IMR-90 (cell line): ENCODE data around the gene DRAP1. TPM values are rescaled to one million over a fixed set of nuclear protein-coding genes. Genes with fewer than 3 reads are reported as not detected.

Experiments used
- ATAC-seq: fragments of 200-7000 bp; cut with Tn5 transposase; 2 replicates; pipeline ENCODE4 v1.9.1; 2020; ENCODE audit warnings: low read depth, mild to moderate bottlenecking, moderate library complexity
- BruUV-seq: library from RNA; stranded (reverse); fragments of 400-500 nt; replicated peaks from 2 replicates; lab custom pipeline; 2021; lab: Mats Ljungman, UMichigan
- CTCF ChIA-PET: fragments of 300-600 bp; formaldehyde crosslinking; extraction: SDS; loops from one replicate; lab custom pipeline; 2021; ENCODE audit warnings: antibody characterized with exemption; lab: Yijun Ruan, JAX
- POLR2A ChIA-PET: fragments of 300-600 bp; sonication (Branson Sonifier 250); formaldehyde crosslinking; loops from one replicate; lab custom pipeline; 2022; ENCODE audit warnings: antibody characterized with exemption; ENCODE audit not compliant: unreplicated experiment; lab: Charles Lee
- DNase-seq: peaks from one replicate; pipeline ENCODE4 v3.0.0; 2013
- H2AFZ ChIP-seq: replicated peaks from 2 replicates; pipeline ENCODE3; 2013; ENCODE audit warnings: low read length, mild to moderate bottlenecking; ENCODE audit not compliant: poor library complexity
- H2AK5ac ChIP-seq: 2 replicates; pipeline ENCODE4 v1.6.1; 2013; ENCODE audit warnings: low read depth, low read length, inconsistent platforms
- H2AK9ac ChIP-seq: replicated peaks from 2 replicates; pipeline ENCODE3; 2013; ENCODE audit warnings: mild to moderate bottlenecking, low read depth, low read length, moderate library complexity; ENCODE audit not compliant: poor library complexity
- H2BK120ac ChIP-seq: 2 replicates; pipeline ENCODE4 v1.6.1; 2013; ENCODE audit warnings: low read depth, low read length, inconsistent platforms
- H2BK15ac ChIP-seq: 3 replicates; pipeline ENCODE4 v1.6.1; 2013; ENCODE audit warnings: low read depth, low read length, inconsistent platforms
- H2BK20ac ChIP-seq: 2 replicates; pipeline ENCODE4 v1.6.1; 2013; ENCODE audit warnings: low read depth, mild to moderate bottlenecking, inconsistent platforms, low read length, moderate library complexity
- H2BK5ac ChIP-seq: 2 replicates; pipeline ENCODE4 v1.6.1; 2013; ENCODE audit warnings: mild to moderate bottlenecking, low read depth, low read length, inconsistent platforms; ENCODE audit not compliant: poor library complexity, severe bottlenecking
- H3K14ac ChIP-seq: replicated peaks from 2 replicates; pipeline ENCODE4 v1.6.1; 2013; ENCODE audit warnings: low read depth, low read length, inconsistent platforms
- H3K18ac ChIP-seq: 2 replicates; pipeline ENCODE4 v1.6.1; 2013; ENCODE audit warnings: low read depth, low read length, control low read depth
- H3K23ac ChIP-seq: 2 replicates; pipeline ENCODE4 v1.6.1; 2013; ENCODE audit warnings: low read depth, low read length, inconsistent platforms
- H3K27ac ChIP-seq: 2 replicates; pipeline ENCODE4 v1.5.1; 2013; ENCODE audit warnings: mild to moderate bottlenecking, control low read depth, low read length; ENCODE audit not compliant: insufficient read depth
- H3K27me3 ChIP-seq: 2 replicates; pipeline ENCODE4 v1.6.1; 2013; ENCODE audit warnings: low read length; ENCODE audit not compliant: control insufficient read depth, insufficient read depth
- H3K36me3 ChIP-seq: 2 replicates; pipeline ENCODE4 v1.6.1; 2013; ENCODE audit warnings: low read length, mixed read lengths; ENCODE audit not compliant: control insufficient read depth, insufficient read depth
- H3K4ac ChIP-seq: 2 replicates; pipeline ENCODE4 v1.6.1; 2013; ENCODE audit warnings: low read depth, low read length, inconsistent platforms
- H3K4me1 ChIP-seq: 2 replicates; pipeline ENCODE4 v1.6.1; 2013; ENCODE audit warnings: low read length, mixed read lengths; ENCODE audit not compliant: control insufficient read depth, insufficient read depth
- H3K4me2 ChIP-seq: 2 replicates; pipeline ENCODE4 v1.6.1; 2013; ENCODE audit warnings: low read depth, mild to moderate bottlenecking, control low read depth, low read length, moderate library complexity
- H3K4me3 ChIP-seq: 2 replicates; pipeline ENCODE4 v1.5.1; 2013; ENCODE audit warnings: low read depth, mild to moderate bottlenecking, control low read depth, low read length, moderate library complexity; ENCODE audit not compliant: insufficient read depth
- H3K56ac ChIP-seq: 2 replicates; pipeline ENCODE4 v1.6.1; 2013; ENCODE audit warnings: low read length, inconsistent platforms; ENCODE audit not compliant: insufficient read depth; ENCODE audit errors: extremely low read depth
- H3K79me1 ChIP-seq, 2 experiments: 2 replicates each; pipeline ENCODE4 v1.6.1; 2013; ENCODE audit warnings: low read length in 2 of 2, inconsistent platforms in 1 of 2, low read depth in 1 of 2
- H3K9ac ChIP-seq: 2 replicates; pipeline ENCODE4 v1.6.1; 2013; ENCODE audit warnings: low read depth, low read length, control low read depth
- H3K9me1 ChIP-seq: 2 replicates; pipeline ENCODE4 v1.6.1; 2013; ENCODE audit warnings: low read length, inconsistent platforms; ENCODE audit not compliant: insufficient read depth
- H3K9me3 ChIP-seq: 2 replicates; pipeline ENCODE4 v1.6.1; 2013; ENCODE audit warnings: low read length; ENCODE audit not compliant: control insufficient read depth, insufficient read depth
- H4K20me1 ChIP-seq: 2 replicates; pipeline ENCODE4 v1.6.1; 2013; ENCODE audit warnings: low read length, inconsistent platforms; ENCODE audit not compliant: insufficient read depth
- H4K5ac ChIP-seq: 2 replicates; pipeline ENCODE4 v1.6.1; 2013; ENCODE audit warnings: mild to moderate bottlenecking, low read depth, low read length, control low read depth
- H4K8ac ChIP-seq, 2 experiments: 2 replicates each; pipeline ENCODE4 v1.6.1; 2013; ENCODE audit warnings: low read depth in 2 of 2, low read length in 2 of 2, control low read depth in 1 of 2, inconsistent platforms in 1 of 2
- H4K91ac ChIP-seq: 2 replicates; pipeline ENCODE4 v1.6.1; 2013; ENCODE audit warnings: low read depth, low read length, inconsistent platforms; ENCODE audit not compliant: insufficient read depth
- BHLHE40 ChIP-seq: fragments of 150-350 bp; IDR thresholded peaks from 2 replicates; pipeline ENCODE4 v1.6.1; 2016; ENCODE audit warnings: mild to moderate bottlenecking, low read depth, low read length
- CEBPB ChIP-seq: IDR thresholded peaks from 2 replicates; pipeline ENCODE4 v1.6.1; 2012; ENCODE audit warnings: low read depth, low read length, improper control_type of control experiment
- CTCF ChIP-seq: conservative IDR thresholded peaks from 2 replicates; pipeline ENCODE4 v1.5.1; 2012; ENCODE audit warnings: mild to moderate bottlenecking, low read depth, low read length, improper control_type of control experiment
- ELK1 ChIP-seq: fragments of 150-350 bp; IDR thresholded peaks from 2 replicates; pipeline ENCODE4 v1.6.1; 2016; ENCODE audit warnings: low read depth, mild to moderate bottlenecking, low read length, moderate library complexity, borderline replicate concordance
- FOS ChIP-seq: fragments of 150-350 bp; IDR thresholded peaks from 2 replicates; pipeline ENCODE4 v1.6.1; 2016; ENCODE audit warnings: low read depth, low read length
- MAFK ChIP-seq: IDR thresholded peaks from 2 replicates; pipeline ENCODE4 v1.6.1; 2012; ENCODE audit warnings: low read depth, low read length, improper control_type of control experiment
- MAZ ChIP-seq: IDR thresholded peaks from 2 replicates; pipeline ENCODE4 v1.6.1; 2012; ENCODE audit warnings: low read depth, mild to moderate bottlenecking, low read length, improper control_type of control experiment, moderate library complexity, borderline replicate concordance
- MXI1 ChIP-seq: IDR thresholded peaks from 2 replicates; pipeline ENCODE4 v1.6.1; 2012; ENCODE audit warnings: low read depth, mild to moderate bottlenecking, low read length, moderate library complexity, borderline replicate concordance
- POLR2A ChIP-seq: IDR thresholded peaks from 2 replicates; pipeline ENCODE4 v1.6.1; 2012; ENCODE audit warnings: mild to moderate bottlenecking, low read depth, low read length
- RAD21 ChIP-seq: IDR thresholded peaks from 2 replicates; pipeline ENCODE4 v1.6.1; 2012; ENCODE audit warnings: low read length, improper control_type of control experiment
- RCOR1 ChIP-seq: IDR thresholded peaks from 2 replicates; pipeline ENCODE4 v1.6.1; 2012; ENCODE audit warnings: mild to moderate bottlenecking, low read length, improper control_type of control experiment; ENCODE audit not compliant: insufficient replicate concordance
- RFX5 ChIP-seq: IDR thresholded peaks from 2 replicates; pipeline ENCODE4 v1.8.0; 2012; ENCODE audit warnings: low read depth, mild to moderate bottlenecking, low read length, moderate library complexity
- USF2 ChIP-seq: fragments of 150-350 bp; IDR thresholded peaks from 2 replicates; pipeline ENCODE4 v1.6.1; 2017; ENCODE audit warnings: mild to moderate bottlenecking, antibody characterized with exemption, low read length, low read depth
- WGBS, 2 experiments: methylation state at CpG; one replicate each; pipeline versions ENCODE4 v1.1.5 to v1.1.7; 2013; ENCODE audit warnings: missing lambda C conversion rate in 2 of 2; ENCODE audit not compliant: insufficient read length in 1 of 2; ENCODE audit errors: extremely low coverage in 2 of 2; 5-methylcytosine and 5-hydroxymethylcytosine counted together
- dilution Hi-C: fragments of 300-500 bp; cut with HindIII; formaldehyde crosslinking; loops from one replicate; pipeline ENCODE4 v1.14.3; 2018; ENCODE audit warnings: low sequenced_read_pairs; ENCODE audit not compliant: unreplicated experiment
- in situ Hi-C: fragments of 300-500 bp; cut with MboI; formaldehyde crosslinking; loops from 3 replicates; pipeline ENCODE4 v1.14.3; 2019; ENCODE audit warnings: low sequenced_read_pairs, inconsistent platforms, mixed read lengths
- intact Hi-C: fragments of 100-400 bp; cut with micrococcal nuclease; formaldehyde crosslinking; loops from 2 replicates; pipeline ENCODE4 v1.10.0; 2022
- polyA plus RNA-seq, 3 experiments: library from polyadenylated mRNA; depleted of rRNA; stranded (reverse); fragments of >200 nt; gene quantifications; 2 replicates each; pipeline ENCODE4 v1.2.3, GENCODE V29; 2012; ENCODE audit warnings: low replicate concordance in 1 of 3
- total RNA-seq: library from RNA; depleted of rRNA; stranded (reverse); fragments of >200 nt; gene quantifications from 2 replicates; pipeline ENCODE4 v1.2.3, GENCODE V29; 2012

DRAP1 gene
- total and polyA plus RNA-seq, 2 of the 4 experiments (the other 2 are of a cell fraction) = 237 to 344 TPM

- Histone ChIP-seq H4K91ac (peak overlapping the region; percentile 35; the same call in 1 of the 2 replicates), H3K79me1 (peaks cover 12 to 51% of the 10 kb centered on the region in 2 experiments), H3K23ac (peak overlapping the region; percentile 62), H3K9me3 (no peaks in the 10 kb centered on the region), H3K14ac (peak overlapping the region; percentile 70), H2AK5ac (peak overlapping the region; percentile 66), H2BK5ac (peak overlapping the region; percentile 85), H2BK20ac (no peak overlapping the region), H3K4me2 (peak overlapping the region; percentile 84), H2AFZ (peak overlapping the region; percentile 94), H3K18ac (no peak overlapping the region), H3K4me1 (peaks cover 32% of the 10 kb centered on the region), H3K9me1 (peaks cover 17% of the 10 kb centered on the region), H4K20me1 (peaks cover 11% of the 10 kb centered on the region), H4K5ac (no peak overlapping the region), H3K9ac (peak overlapping the region; percentile 78), H3K56ac (peak overlapping the region; percentile 55; the same call in 1 of the 2 replicates), H2BK120ac (no peak overlapping the region; the same call in 1 of the 2 replicates), H3K36me3 (peaks cover 41% of the 10 kb centered on the region), H3K4ac (peak overlapping the region; percentile 73), H3K4me3 (peak overlapping the region; percentile 91), H2BK15ac (no peak overlapping the region), H3K27me3 (no peaks in the 10 kb centered on the region), H2AK9ac (peak overlapping the region; percentile 98), H4K8ac (peak overlapping the region in 1 of 2 experiments; percentile 32; a peak in 1 of 4 replicates), H3K27ac (peak overlapping the region; percentile 93)
- intact Hi-C loops = no loop called here
- DNase-seq = no peak
- BruUV-seq = no TSS peak
- 53% methylated on average over 11 of the region's 15 CpGs; no CpG with 5 or more reads in 1 of the 2 experiments for WGBS, 2 experiments
- ChIA-PET CTCF (no interaction called here), POLR2A (no interaction called here)
- in situ Hi-C loops = no loop called here
- no peak for TF ChIP-seq POLR2A
- TF ChIP-seq ELK1 = no peak
- no peak for TF ChIP-seq RFX5
- TF ChIP-seq MAFK = no peak
- TF ChIP-seq MXI1 = no peak
- TF ChIP-seq CTCF = no peak
- no peak for TF ChIP-seq RCOR1
- TF ChIP-seq USF2 = no peak
- no peak for TF ChIP-seq CEBPB
- TF ChIP-seq BHLHE40 = no peak
- TF ChIP-seq MAZ = no peak
- TF ChIP-seq FOS = no peak
- no peak for TF ChIP-seq RAD21
- dilution Hi-C loops = no loop called here
- no peak for ATAC-seq
Measured at GRCh38 chr11:65920372-65920802, 1.2 kb downstream of the DRAP1 start.
